ENCODE measurements around the gene KDM5B.

Gene KDM5B

DNA sequence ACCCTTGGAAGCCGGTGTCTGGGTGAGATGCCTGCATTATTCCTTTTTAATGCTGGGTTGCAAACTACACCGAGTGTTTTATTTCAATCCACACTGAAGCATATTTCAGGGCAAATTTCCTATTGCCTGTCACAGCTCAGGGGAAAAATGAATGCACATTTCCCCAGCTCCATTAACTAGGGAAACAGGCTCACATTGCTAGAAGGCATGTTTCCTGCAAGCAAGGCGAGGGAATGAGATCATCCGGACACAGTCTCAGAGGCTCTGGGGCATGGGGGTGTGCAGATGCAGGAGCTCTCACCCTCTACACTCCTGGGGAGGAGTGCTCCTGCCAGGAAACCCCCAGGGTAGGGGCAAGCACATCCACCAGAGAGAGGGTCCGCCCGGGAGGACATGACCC lies 122.6 kb downstream of the KDM5B start:
- no peak for DNase-seq (ENCODE audit: low read depth)

DNA sequence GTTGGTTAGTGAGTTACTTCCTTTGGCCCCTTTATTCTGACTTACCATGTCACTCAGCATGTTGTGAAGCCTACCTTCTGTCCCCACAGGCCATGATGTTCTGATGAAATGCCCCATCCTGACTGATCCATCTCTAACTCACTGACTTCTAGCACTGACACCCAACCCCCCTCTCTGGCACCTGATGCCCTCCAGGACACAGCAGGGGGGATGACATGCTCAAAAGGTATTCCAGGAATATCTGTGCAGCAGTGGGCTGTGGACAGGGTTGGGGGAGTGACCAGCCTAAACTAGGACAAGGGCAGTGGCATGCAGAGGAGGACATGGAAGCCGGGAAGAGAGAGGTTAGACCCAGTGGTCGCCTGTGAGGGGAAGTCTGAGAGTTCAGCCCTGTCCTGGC lies 123.5 kb downstream of the KDM5B start:
- no peak for DNase-seq (ENCODE audit: low read depth)

DNA sequence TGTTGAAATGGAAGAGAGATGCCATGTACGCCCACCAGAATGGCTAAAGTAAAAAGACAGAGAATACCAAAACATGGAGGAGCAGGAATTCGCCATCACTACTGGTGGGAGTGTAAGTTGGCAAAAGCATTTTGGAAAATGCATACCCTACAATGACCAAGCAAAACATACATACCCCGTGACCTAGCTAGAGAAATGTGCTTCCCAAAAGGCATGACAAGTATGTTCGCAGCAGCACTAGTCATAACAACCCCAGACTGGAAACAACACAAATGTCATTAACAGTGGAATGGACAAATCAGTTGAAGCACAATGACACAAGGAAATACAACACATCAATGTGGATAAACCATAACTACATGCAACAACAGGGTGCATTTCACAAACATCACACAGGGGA lies 125.2 kb downstream of the KDM5B start:
- DNase-seq (ENCODE audit: low read depth): no peak

DNA sequence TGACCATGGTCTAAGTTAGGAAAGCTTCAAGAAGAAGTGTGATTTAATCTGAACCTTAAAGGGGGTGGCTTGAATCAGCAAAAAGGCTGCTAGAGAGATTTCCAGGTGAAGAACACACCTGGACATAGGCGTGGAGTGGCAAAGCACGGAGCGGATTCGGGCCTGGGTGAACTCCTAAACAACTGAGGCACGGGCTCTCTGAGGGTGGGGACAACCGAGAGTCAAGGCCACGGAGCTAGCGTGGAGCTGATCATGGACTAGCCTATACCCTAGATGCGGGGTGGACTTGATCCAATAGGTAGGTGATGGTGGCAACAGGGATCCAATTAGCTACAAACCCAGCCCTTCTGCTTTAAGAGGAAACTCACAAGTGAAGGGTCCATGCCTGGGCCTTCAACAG lies 125.7 kb downstream of the KDM5B start:
- no peak for DNase-seq (ENCODE audit: low read depth)

DNA sequence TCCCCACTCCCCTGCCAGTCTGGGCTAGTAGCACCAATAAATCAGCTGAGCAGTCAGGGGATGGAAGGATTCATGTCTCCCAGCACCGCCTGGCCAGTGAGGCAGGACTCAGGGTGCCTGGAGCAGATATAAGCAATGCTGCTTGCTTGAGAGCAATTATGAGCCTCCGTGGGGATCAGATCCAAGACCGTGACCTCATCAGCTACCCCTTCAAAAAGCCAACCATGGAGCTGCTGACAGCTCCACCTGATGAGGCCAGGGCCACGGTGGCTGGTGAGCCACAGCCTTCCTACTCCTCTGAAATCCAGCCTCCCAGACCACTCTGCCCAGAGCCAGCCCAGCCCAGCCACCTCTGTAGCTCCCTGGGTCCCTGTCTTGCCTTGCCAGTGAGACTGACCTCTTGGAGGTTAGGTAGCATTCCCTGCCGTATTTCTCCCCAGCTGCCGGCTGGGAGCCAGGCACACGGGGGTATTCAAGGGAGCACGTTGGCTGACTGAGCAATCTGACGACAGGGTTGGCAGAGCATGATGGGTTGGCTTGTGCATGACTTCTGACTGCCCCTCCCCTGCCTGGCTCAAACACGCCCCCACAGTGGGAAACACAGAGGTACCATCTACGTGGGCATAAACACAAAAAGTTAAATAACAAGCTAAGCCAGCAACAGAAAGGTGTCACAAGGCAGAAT lies 126.3 kb downstream of the KDM5B start:
- no peak for DNase-seq (ENCODE audit: low read depth)

DNA sequence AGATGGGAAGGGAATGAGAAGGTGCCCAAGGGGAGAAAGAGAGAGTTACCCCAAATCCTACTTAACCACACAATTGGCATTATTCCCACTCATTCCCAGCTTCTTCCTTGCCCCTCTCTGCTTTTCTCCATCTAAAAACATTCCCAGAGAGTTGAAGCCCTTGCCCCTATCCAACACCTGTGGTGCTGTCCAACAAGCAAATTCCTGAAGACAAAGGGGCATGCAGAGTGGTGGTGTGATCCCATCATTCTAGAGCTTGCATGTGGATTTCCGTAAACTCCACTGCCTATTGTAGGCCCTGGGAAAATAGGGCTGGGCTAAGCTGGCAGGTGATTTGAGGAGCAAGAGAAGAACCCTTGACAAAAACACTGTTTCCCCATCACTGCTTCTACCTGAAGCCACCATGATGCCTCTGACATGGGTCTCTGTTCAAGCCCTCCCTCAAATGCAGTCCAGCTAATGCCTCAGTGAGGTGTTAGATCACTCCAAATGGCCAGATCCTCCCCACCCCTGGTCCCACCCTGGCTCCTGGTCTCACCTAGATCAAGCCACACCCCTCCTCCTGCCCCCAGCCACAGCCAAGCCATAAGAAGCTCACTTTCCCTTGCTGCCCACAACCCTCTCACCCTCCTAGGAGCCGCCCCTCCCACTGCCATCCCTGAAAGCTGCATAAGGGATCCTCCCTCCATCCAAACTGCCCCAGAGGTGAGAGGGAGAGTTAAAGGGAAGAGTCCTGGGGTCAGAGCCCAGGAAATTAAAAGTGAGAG lies 127.5 kb downstream of the KDM5B start:
- no peak for DNase-seq (ENCODE audit: low read depth)

DNA sequence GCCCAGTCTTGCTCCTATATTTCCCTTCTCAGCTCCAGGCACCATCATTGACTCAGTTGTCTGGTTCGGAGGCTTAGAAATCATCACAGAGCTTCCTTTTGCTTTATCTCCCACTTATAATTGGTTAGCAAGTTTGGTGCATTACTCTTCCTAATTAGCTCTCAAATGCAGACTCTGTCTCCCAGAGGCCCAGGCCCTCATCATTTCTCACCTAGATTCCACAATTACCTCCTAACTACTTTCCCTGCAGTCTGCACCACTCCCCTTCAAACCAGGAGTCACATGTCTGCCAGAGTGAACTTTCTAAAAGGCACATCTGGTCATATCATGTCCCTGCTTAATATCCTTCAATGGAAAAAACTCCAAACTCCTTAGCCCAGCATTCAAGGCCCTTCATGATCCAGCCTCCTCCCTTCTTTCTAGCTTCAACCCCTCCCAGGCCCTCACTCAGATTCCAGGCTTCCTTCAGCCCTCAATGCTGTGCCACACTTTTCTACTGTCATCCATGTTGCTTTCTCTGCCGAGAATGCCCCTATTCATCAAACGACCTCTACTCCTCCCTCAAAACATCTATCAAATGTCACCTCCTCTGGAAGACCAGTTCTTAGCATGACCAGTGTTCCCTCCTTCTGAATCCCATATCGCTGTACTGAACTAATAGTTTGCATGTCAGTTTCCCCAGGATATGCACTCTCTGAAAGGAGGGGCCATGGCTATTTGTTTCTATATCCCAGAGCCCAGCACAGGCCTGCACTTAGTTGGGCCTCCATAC lies 128.6 kb downstream of the KDM5B start:
- no peak for DNase-seq (ENCODE audit: low read depth)

DNA sequence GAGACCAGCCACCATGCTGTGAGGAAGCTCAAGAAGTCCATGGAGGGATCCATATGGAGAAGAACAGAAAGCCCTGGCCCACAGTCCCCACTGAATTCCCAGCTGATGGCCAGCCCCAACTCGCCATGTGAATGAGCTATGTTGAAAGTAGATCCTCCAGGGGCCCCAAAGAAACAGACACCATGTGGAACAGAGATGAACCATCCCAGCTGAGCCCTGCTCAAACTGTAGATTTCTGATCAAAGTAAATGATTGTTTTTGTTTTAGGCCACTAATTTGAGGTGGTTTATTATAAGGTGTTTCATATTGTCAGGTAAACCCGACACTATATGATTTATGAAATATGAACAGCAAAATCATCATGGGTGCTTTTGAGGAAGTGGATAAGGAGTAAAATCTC lies 130.8 kb downstream of the KDM5B start:
- no peak for DNase-seq (ENCODE audit: low read depth)

All from T-helper 22 cell (primary cell).